GM13976 (cell line): ENCODE data around the gene SMYD3.

Experiments
- DNase-seq: peaks from one replicate; pipeline ENCODE4 v3.0.0; 2012; ENCODE audit warnings: low spot score
- in situ Hi-C: fragments of 300-500 bp; cut with MboI; formaldehyde crosslinking; loops from one replicate; pipeline ENCODE4 v1.12.0; 2022; ENCODE audit warnings: low sequenced_read_pairs, mixed read lengths, inconsistent platforms; ENCODE audit not compliant: unreplicated experiment
- TF ChIP-seq, protein P1 (sequence below): IDR thresholded peaks from 2 replicates; pipeline ENCODE4 v1.5.1; 2012; ENCODE audit warnings: borderline replicate concordance, mild to moderate bottlenecking; ENCODE audit not compliant: insufficient read depth; ENCODE audit errors: extremely low read depth, missing control alignments, control extremely low read depth

Gene SMYD3

GRCh38 chr1:245986404-245987218 lies 520.5 kb downstream of the SMYD3 start:
- in situ Hi-C loops = no loop called here
- no peak for DNase-seq
- TF ChIP-seq, protein P1, sequence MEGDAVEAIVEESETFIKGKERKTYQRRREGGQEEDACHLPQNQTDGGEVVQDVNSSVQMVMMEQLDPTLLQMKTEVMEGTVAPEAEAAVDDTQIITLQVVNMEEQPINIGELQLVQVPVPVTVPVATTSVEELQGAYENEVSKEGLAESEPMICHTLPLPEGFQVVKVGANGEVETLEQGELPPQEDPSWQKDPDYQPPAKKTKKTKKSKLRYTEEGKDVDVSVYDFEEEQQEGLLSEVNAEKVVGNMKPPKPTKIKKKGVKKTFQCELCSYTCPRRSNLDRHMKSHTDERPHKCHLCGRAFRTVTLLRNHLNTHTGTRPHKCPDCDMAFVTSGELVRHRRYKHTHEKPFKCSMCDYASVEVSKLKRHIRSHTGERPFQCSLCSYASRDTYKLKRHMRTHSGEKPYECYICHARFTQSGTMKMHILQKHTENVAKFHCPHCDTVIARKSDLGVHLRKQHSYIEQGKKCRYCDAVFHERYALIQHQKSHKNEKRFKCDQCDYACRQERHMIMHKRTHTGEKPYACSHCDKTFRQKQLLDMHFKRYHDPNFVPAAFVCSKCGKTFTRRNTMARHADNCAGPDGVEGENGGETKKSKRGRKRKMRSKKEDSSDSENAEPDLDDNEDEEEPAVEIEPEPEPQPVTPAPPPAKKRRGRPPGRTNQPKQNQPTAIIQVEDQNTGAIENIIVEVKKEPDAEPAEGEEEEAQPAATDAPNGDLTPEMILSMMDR = no peak

DNA sequence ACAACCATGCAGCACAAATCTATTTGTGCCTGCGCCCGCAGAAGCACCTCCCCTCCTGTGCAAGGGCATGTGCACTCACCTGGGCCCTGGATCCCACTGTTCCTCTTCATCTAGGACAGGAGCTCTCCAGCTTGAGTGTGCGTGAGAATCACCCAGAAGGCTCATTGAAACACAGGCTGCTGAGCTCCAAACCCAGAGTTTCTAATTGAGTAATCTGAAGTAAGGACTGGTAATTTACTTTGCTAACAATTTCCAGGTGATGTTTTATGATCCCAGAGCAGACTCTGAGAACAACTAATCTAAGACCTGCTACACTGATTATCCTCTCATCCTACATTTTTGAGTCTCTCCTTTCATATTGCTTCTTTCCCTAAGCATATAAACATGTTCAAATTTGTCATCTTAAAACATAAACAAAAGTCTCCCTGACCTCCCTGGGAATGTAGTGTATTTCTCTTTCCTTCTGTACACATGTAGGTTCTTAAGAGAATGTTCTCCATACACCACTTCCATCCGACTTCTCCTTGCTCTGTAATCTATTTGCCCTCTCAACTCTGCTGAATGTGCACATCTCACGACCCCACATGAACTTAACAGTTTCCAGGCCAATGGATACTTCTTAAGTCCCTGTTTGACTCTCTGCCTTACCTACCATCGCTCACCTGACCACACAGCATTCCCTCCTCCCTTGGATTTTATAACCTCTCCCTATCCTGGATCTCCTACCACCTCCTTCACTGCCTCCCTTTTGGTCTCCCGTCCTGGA lies 522.5 kb downstream of the SMYD3 start:
- in situ Hi-C loops = no loop called here
- no peak for DNase-seq
- TF ChIP-seq, protein P1 = no peak

GRCh38 chr1:245983294-245983967 lies 523.6 kb downstream of the SMYD3 start:
- in situ Hi-C loops = no loop called here
- TF ChIP-seq, protein P1 = no peak

GRCh38 chr1:245979589-245979988 lies 527.5 kb downstream of the SMYD3 start:
- DNase-seq = no peak
- in situ Hi-C loops = no loop called here
- TF ChIP-seq, protein P1 = no peak

More at GRCh38 chr1:245983294-245983967, 523.6 kb downstream of the SMYD3 start:
- DNase-seq = no peak

GRCh38 chr1:245978915-245979314 lies 528.2 kb downstream of the SMYD3 start:
- in situ Hi-C loops = no loop called here
- DNase-seq = no peak
- TF ChIP-seq, protein P1 = no peak

GRCh38 chr1:245972476-245972875 lies 534.6 kb downstream of the SMYD3 start:
- DNase-seq = no peak
- TF ChIP-seq, protein P1 = no peak
- in situ Hi-C loops = no loop called here
